Measurements from ENCODE around the gene DGKQ.

DNA sequence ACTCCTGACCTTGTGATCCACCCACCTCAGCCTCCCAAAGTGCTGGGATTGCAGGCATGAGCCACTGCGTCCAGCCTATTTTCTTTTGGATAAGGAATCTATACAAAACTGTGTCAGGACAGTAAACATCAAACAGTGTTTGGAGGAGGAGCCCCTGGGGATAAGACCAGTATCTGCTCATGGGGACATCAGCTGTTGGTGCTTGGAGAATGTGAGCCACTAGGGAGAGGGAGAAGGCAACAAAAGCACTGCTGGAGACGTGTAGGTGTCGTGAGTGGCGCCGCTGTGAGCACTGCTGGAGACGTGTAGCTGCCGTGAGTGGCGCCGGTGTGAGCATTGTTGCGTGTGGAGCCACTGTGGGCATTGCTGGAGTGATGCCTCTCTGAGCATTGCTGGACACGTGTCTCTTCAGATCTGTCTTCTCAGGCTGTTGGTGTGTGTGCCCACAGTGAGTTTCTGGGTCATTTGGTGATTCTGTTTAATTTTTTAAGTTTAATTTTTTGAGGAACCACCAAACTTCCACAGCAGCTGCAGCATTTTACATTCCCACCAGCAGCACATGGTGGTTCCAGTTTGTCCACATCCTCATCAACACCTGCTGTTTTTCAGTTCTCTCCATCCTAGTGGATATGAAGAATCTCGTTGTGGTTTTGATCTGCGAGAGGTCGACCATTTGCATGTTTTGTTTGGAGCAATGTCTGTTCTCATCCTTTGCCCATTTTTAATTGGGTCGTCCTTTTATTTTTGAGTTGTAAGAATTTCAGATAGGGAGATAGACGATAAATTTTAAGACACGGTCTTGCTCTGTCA, 19.0 kb downstream of the DGKQ start:
- no peak for TF ChIP-seq EZH2phosphoT487 (conservative IDR thresholded peaks at IDR 0.05; ENCODE audit: low read length)
- TF ChIP-seq, protein P1, sequence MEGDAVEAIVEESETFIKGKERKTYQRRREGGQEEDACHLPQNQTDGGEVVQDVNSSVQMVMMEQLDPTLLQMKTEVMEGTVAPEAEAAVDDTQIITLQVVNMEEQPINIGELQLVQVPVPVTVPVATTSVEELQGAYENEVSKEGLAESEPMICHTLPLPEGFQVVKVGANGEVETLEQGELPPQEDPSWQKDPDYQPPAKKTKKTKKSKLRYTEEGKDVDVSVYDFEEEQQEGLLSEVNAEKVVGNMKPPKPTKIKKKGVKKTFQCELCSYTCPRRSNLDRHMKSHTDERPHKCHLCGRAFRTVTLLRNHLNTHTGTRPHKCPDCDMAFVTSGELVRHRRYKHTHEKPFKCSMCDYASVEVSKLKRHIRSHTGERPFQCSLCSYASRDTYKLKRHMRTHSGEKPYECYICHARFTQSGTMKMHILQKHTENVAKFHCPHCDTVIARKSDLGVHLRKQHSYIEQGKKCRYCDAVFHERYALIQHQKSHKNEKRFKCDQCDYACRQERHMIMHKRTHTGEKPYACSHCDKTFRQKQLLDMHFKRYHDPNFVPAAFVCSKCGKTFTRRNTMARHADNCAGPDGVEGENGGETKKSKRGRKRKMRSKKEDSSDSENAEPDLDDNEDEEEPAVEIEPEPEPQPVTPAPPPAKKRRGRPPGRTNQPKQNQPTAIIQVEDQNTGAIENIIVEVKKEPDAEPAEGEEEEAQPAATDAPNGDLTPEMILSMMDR (IDR thresholded peaks at IDR 0.05; ENCODE audit: insufficient read depth, low read length, poor library complexity, severe bottlenecking) = no peak

All from SU-DHL-6 (cell line).